HepG2 (cell line): ENCODE measurements around the gene NSL1. TPM values are rescaled to one million over a fixed set of nuclear protein-coding genes. Genes with fewer than 3 reads are reported as not detected.

Source experiments
- ATAC-seq: fragments of 200-7000 bp; cut with Tn5 transposase; 3 replicates; pipeline ENCODE4 v1.9.1; 2020; ENCODE audit warnings: mild to moderate bottlenecking, moderate library complexity
- BruUV-seq: library from RNA; stranded (reverse); fragments of 400-500 nt; replicated peaks from 2 replicates; lab custom pipeline; 2021; lab: Mats Ljungman, UMichigan
- CTCF ChIA-PET: fragments of 300-600 bp; formaldehyde crosslinking; extraction: SDS; loops from one replicate; lab custom pipeline; 2021; ENCODE audit warnings: low total read pairs, inconsistent platforms, low intra/inter-chr PET ratio; lab: Yijun Ruan, JAX
- POLR2A ChIA-PET: fragments of 350-600 bp; sonication (Branson Sonifier 250); formaldehyde crosslinking; loops from one replicate; lab custom pipeline; 2020; ENCODE audit warnings: antibody characterized with exemption, inconsistent platforms; lab: Yijun Ruan, JAX
- DNase-seq: peaks from one replicate; pipeline ENCODE4 v3.0.0-alpha.2; 2015; ENCODE audit warnings: low spot score
- FAIRE-seq: peaks from 3 replicates; lab custom pipeline; 2011; peaks lifted over from hg19 to GRCh38; lab: Jason Lieb, UNC
- H2AFZ ChIP-seq: one replicate; pipeline ENCODE4 v1.6.1; 2011; ENCODE audit warnings: low read length, inconsistent platforms
- H3K27ac ChIP-seq: fragments of 300-600 bp; 3 replicates; pipeline ENCODE4 v1.8.0; 2011; ENCODE audit warnings: mixed run types, mild to moderate bottlenecking, mixed read lengths, low read length, inconsistent platforms; ENCODE audit not compliant: insufficient read depth; ENCODE audit errors: extremely low read length
- H3K27me3 ChIP-seq, 2 experiments: fragments of 200-600 bp in 1 of 2; 2 replicates in 1 of 2; 3 replicates in 1 of 2; pipeline versions ENCODE4 v1.6.0 to v1.8.0; 2011; ENCODE audit warnings: low read length in 2 of 2, mild to moderate bottlenecking in 2 of 2, moderate library complexity in 2 of 2, inconsistent platforms in 1 of 2; ENCODE audit not compliant: insufficient read depth in 2 of 2, control insufficient read depth in 1 of 2
- H3K36me3 ChIP-seq, 2 experiments: fragments of 200-600 bp in 1 of 2; replicated peaks in 1 of 2; 2 replicates in 1 of 2; 3 replicates in 1 of 2; pipeline versions ENCODE4 v1.5.1 to v1.8.0; 2011; ENCODE audit warnings: low read length in 2 of 2, inconsistent platforms in 1 of 2; ENCODE audit not compliant: insufficient read depth in 2 of 2, control insufficient read depth in 1 of 2
- H3K4me1 ChIP-seq: 2 replicates; pipeline ENCODE4 v1.5.1; 2012; ENCODE audit warnings: low read length, inconsistent platforms; ENCODE audit not compliant: insufficient read depth
- H3K4me2 ChIP-seq: 2 replicates; pipeline ENCODE4 v1.6.0; 2011; ENCODE audit warnings: low read depth, low read length, inconsistent platforms
- H3K4me3 ChIP-seq, 3 experiments: fragments of 200-600 bp in 1 of 3; sonication (generic), shearing (Covaris generic) in 1 of 3; replicated peaks in 1 of 3; 2 replicates each; pipeline ENCODE4 v1.5.1; 2011 to 2016; ENCODE audit warnings: low read length in 3 of 3, inconsistent platforms in 2 of 3, low read depth in 2 of 3, mild to moderate bottlenecking in 2 of 3, control low read depth in 1 of 3, mixed read lengths in 1 of 3; ENCODE audit not compliant: insufficient read depth in 1 of 3
- H3K79me2 ChIP-seq: one replicate; pipeline ENCODE4 v1.6.1; 2011; ENCODE audit warnings: low read length, inconsistent platforms; ENCODE audit not compliant: insufficient read depth
- H3K9ac ChIP-seq: 2 replicates; pipeline ENCODE4 v1.6.0; 2011; ENCODE audit warnings: mild to moderate bottlenecking, low read depth, low read length, inconsistent platforms; ENCODE audit not compliant: insufficient read depth
- H3K9me3 ChIP-seq: 2 replicates; pipeline ENCODE4 v1.5.1; 2012; ENCODE audit warnings: mild to moderate bottlenecking, low read length
- H4K20me1 ChIP-seq: 2 replicates; pipeline ENCODE4 v1.6.0; 2011; ENCODE audit warnings: inconsistent platforms, mild to moderate bottlenecking, low read length, moderate library complexity; ENCODE audit not compliant: insufficient read depth
- CTCF ChIP-seq: sonication (generic); formaldehyde crosslinking; IDR thresholded peaks from 2 replicates; pipeline ENCODE4 v1.5.0; 2020; ENCODE audit warnings: mild to moderate bottlenecking, missing genetic modification reagents, moderate library complexity
- DDIT3 ChIP-seq: sonication (generic); formaldehyde crosslinking; IDR thresholded peaks from 2 replicates; pipeline ENCODE4 v1.4.0; 2020; ENCODE audit warnings: mild to moderate bottlenecking, missing genetic modification reagents
- MEIS2 ChIP-seq: sonication (generic); formaldehyde crosslinking; IDR thresholded peaks from 2 replicates; pipeline ENCODE4 v1.9.0; 2021; ENCODE audit warnings: mild to moderate bottlenecking, missing genetic modification reagents
- NFE2L1 ChIP-seq: sonication (generic); formaldehyde crosslinking; IDR thresholded peaks from 2 replicates; pipeline ENCODE4 v1.4.0; 2020; ENCODE audit warnings: missing genetic modification reagents, mild to moderate bottlenecking, borderline replicate concordance
- NFYC ChIP-seq: IDR thresholded peaks from 2 replicates; pipeline ENCODE4 v1.6.1; 2016; ENCODE audit warnings: missing genetic modification reagents, missing compliant biosample characterization
- ZKSCAN8 ChIP-seq: IDR thresholded peaks from 2 replicates; pipeline ENCODE4 v1.6.1; 2016; ENCODE audit warnings: borderline replicate concordance, missing genetic modification reagents, missing compliant biosample characterization
- ZMYM4 ChIP-seq: sonication (generic); formaldehyde crosslinking; IDR thresholded peaks from 2 replicates; pipeline ENCODE4 v1.8.1; 2023; ENCODE audit warnings: mild to moderate bottlenecking, missing genetic modification reagents
- ZNF18 ChIP-seq: sonication (generic); formaldehyde crosslinking; IDR thresholded peaks from 2 replicates; pipeline ENCODE4 v1.8.0; 2022; ENCODE audit warnings: mild to moderate bottlenecking, missing genetic modification reagents; ENCODE audit not compliant: insufficient replicate concordance
- ZNF275 ChIP-seq: sonication (generic); formaldehyde crosslinking; IDR thresholded peaks from 2 replicates; pipeline ENCODE4 v1.8.0; 2022; ENCODE audit warnings: missing genetic modification reagents, mild to moderate bottlenecking, inconsistent platforms, borderline replicate concordance
- ZNF282 ChIP-seq: fragments of 450-650 bp; IDR thresholded peaks from 2 replicates; pipeline ENCODE4 v1.6.1; 2018; ENCODE audit not compliant: partially characterized antibody
- ZNF335 ChIP-seq: sonication (generic); formaldehyde crosslinking; IDR thresholded peaks from 2 replicates; pipeline ENCODE4 v1.4.0; 2020; ENCODE audit warnings: missing genetic modification reagents
- ZNF468 ChIP-seq: sonication (generic); formaldehyde crosslinking; IDR thresholded peaks from 2 replicates; pipeline ENCODE4 v1.8.0; 2022; ENCODE audit warnings: mild to moderate bottlenecking, moderate library complexity, missing genetic modification reagents
- ZNF512B ChIP-seq: sonication (generic); formaldehyde crosslinking; IDR thresholded peaks from 2 replicates; pipeline ENCODE4 v1.5.1; 2020; ENCODE audit warnings: missing genetic modification reagents, mild to moderate bottlenecking, borderline replicate concordance
- ZNF580 ChIP-seq: IDR thresholded peaks from 2 replicates; pipeline ENCODE4 v1.6.1; 2016; ENCODE audit warnings: low read depth, borderline replicate concordance
- ZNF891 ChIP-seq: sonication (generic); formaldehyde crosslinking; IDR thresholded peaks from 2 replicates; pipeline ENCODE4 v1.5.0; 2020; ENCODE audit warnings: mild to moderate bottlenecking, missing genetic modification reagents
- in situ Hi-C: cut with HindIII; loops from 2 replicates; pipeline ENCODE4 v1.10.0; 2017; ENCODE audit warnings: low pct_unique_long_range_greater_than_20kb; ENCODE audit not compliant: extremely low pct_ligation_motif_present
- intact Hi-C: fragments of 100-400 bp; cut with micrococcal nuclease; formaldehyde crosslinking; loops from one replicate; pipeline ENCODE4 v1.10.0; 2022; ENCODE audit not compliant: unreplicated experiment
- polyA plus RNA-seq, 8 experiments: library from polyadenylated mRNA; depleted of rRNA in 3 of 8; stranded (reverse) in 7 of 8; unstranded in 1 of 8; fragments of >200 nt; fragmentation: Illumina TruSeq in 4 of 8; extraction: Trizol in 4 of 8; gene quantifications; 2 replicates each; pipeline versions ENCODE4 v1.2.1 to v1.2.3, GENCODE V29; 2011 to 2016; ENCODE audit warnings: low read depth in 4 of 8, missing spikeins in 1 of 8, mixed read lengths in 1 of 8; ENCODE audit not compliant: insufficient read depth in 1 of 8
- total RNA-seq, 5 experiments: library from RNA; depleted of rRNA; stranded (reverse); fragments of >200 nt; fragmentation: Illumina TruSeq; extraction: Trizol; gene quantifications; 2 replicates each; pipeline ENCODE4 v1.2.3, GENCODE V29; 2016; ENCODE audit warnings: low read depth in 1 of 5

NSL1 gene
- total and polyA plus RNA-seq, 2 of the 13 experiments (the other 11 are each of a cell fraction or from before 2014, with no cell fraction given), result 34.5 to 77.4 TPM

GRCh38 chr1:212745303-212745702 is 46.3 kb downstream of the NSL1 start:
- H3K79me2 ChIP-seq, result peaks cover 10% of the 10 kb centered on the region
- peaks cover 27% of the 10 kb centered on the region for H3K4me1 ChIP-seq
- BruUV-seq, result no TSS peak
- FAIRE-seq (no peak), ATAC-seq (no peak), DNase-seq (no peak)
- peaks cover 4 to 5% of the 10 kb centered on the region in 2 experiments; a peak in 2 of 5 replicates for H3K36me3 ChIP-seq
- no peak overlapping the region for H3K27ac ChIP-seq
- H4K20me1 ChIP-seq, result peaks cover 4% of the 10 kb centered on the region; the same call in 1 of the 2 replicates
- CTCF ChIA-PET, result no interaction called here
- intact Hi-C loops (no loop called here), in situ Hi-C loops (no loop called here)
- H2AFZ ChIP-seq, result no peak overlapping the region
- no peak overlapping the region for H3K4me3 ChIP-seq
- no peak overlapping the region for H3K4me2 ChIP-seq
- H3K27me3 ChIP-seq, result no peaks in the 10 kb centered on the region
- no peak overlapping the region for H3K9ac ChIP-seq
- POLR2A ChIA-PET, result no interaction called here
- no peaks in the 10 kb centered on the region for H3K9me3 ChIP-seq
- TF ChIP-seq ZMYM4 (CRISPR knock-in tag) (no peak), ZNF468 (CRISPR knock-in tag) (no peak), ZNF275 (CRISPR knock-in tag) (no peak), CTCF (no peak), ZNF335 (CRISPR knock-in tag) (no peak), NFE2L1 (CRISPR knock-in tag) (no peak), ZNF282 (no peak), DDIT3 (CRISPR knock-in tag) (no peak), MEIS2 (no peak), ZNF891 (no peak), ZKSCAN8 (CRISPR knock-in tag) (no peak), ZNF512B (CRISPR knock-in tag) (no peak), NFYC (CRISPR knock-in tag) (no peak), ZNF580 (CRISPR knock-in tag) (no peak), ZNF18 (CRISPR knock-in tag) (no peak)
